ENCODE measurements around the gene C17orf107. TPM values are rescaled to one million over a fixed set of nuclear protein-coding genes. Genes with fewer than 3 reads are reported as not detected.
"Not testable (repeated sequence)": the region's sequence is repeated elsewhere in the genome, so short reads cannot be mapped to it uniquely, and the experiment has no call there.

The C17orf107 gene
- total RNA-seq, 1 donor from 2014 or later = 2.2 TPM

- Histone ChIP-seq H3K36me3 (peaks cover under 1% of the 10 kb centered on the region), H3K27ac (peak overlapping the region; percentile 53), H3K4me1 (peaks cover 45% of the 10 kb centered on the region), H3K4me3 (no peak overlapping the region), H3K9me3 (no peaks in the 10 kb centered on the region), H3K27me3 (ENCODE audit: low read depth) (peaks cover 10% of the 10 kb centered on the region)
- no peak for ATAC-seq
- intact Hi-C loops (cut with DNase I) = no loop called here
- peak; percentile 43 for DNase-seq
- no peak for TF ChIP-seq CTCF (IDR thresholded peaks at IDR 0.05)
Observed at GRCh38 chr17:4902540-4902939, 3.2 kb downstream of the C17orf107 start.

GRCh38 chr17:4903051-4903818 is 3.9 kb downstream of the C17orf107 start, which contains the start of gene CHRNE:
Gene CHRNE, minus strand, starts transcription at chr17:4903098. Its CDS starts 35 bp downstream, at chr17:4903063.
- H3K4me1 ChIP-seq = peaks cover 44% of the 10 kb centered on the region
- peak within 1 kb of the TSS; percentile 53 for H3K27ac ChIP-seq
- H3K36me3 ChIP-seq = no peaks in the 10 kb centered on the region
- intact Hi-C loops (cut with DNase I) = no loop called here
- H3K27me3 ChIP-seq (ENCODE audit: low read depth) = peaks cover 10% of the 10 kb centered on the region
- DNase-seq (peak; percentile 71), ATAC-seq (peak; percentile 45 to 58)
- TF ChIP-seq CTCF (IDR thresholded peaks at IDR 0.05) = peak; percentile 72
- peak within 1 kb of the TSS; percentile 30 for H3K4me3 ChIP-seq
- H3K9me3 ChIP-seq = no peaks in the 10 kb centered on the region

GRCh38 chr17:4906642-4907041 is 7.3 kb downstream of the C17orf107 start:
- H3K27ac ChIP-seq; ATAC-seq; DNase-seq; H3K36me3 ChIP-seq; H3K4me3 ChIP-seq; H3K27me3 ChIP-seq (ENCODE audit: low read depth); H3K9me3 ChIP-seq; intact Hi-C loops (cut with DNase I): not testable (repeated sequence)
- peaks cover 22% of the 10 kb centered on the region for H3K4me1 ChIP-seq

GRCh38 chr17:4908301-4908700 is 9.0 kb downstream of the C17orf107 start:
- Histone ChIP-seq H3K27ac (peak overlapping the region; percentile 18), H3K9me3 (no peaks in the 10 kb centered on the region), H3K36me3 (no peaks in the 10 kb centered on the region), H3K4me1 (peaks cover 9% of the 10 kb centered on the region), H3K4me3 (no peak overlapping the region), H3K27me3 (ENCODE audit: low read depth) (no peaks in the 10 kb centered on the region)
- DNase-seq (peak; percentile 34), ATAC-seq (no peak)
- intact Hi-C loops (cut with DNase I) = no loop called here
- TF ChIP-seq CTCF (IDR thresholded peaks at IDR 0.05) = no peak

- no peaks in the 10 kb centered on the region for H3K36me3 ChIP-seq
- H3K4me3 ChIP-seq = no peak overlapping the region
- DNase-seq (peak; percentile 92), ATAC-seq (peak; percentile 97 to 98)
- no peaks in the 10 kb centered on the region for H3K27me3 ChIP-seq (ENCODE audit: low read depth)
- peaks cover 6% of the 10 kb centered on the region for H3K4me1 ChIP-seq
- TF ChIP-seq CTCF (IDR thresholded peaks at IDR 0.05) = peak; percentile 91
- intact Hi-C loops (cut with DNase I) = no loop called here
- peak overlapping the region; percentile 77 for H3K27ac ChIP-seq
- no peaks in the 10 kb centered on the region for H3K9me3 ChIP-seq
Observed at GRCh38 chr17:4908711-4909496, 9.6 kb downstream of the C17orf107 start.

Data from lower lobe of right lung (tissue), 2 donors.